ENCODE results near the gene APBA2. TPM values are rescaled to one million over a fixed set of nuclear protein-coding genes. Genes with fewer than 3 reads are reported as not detected.

Gene APBA2
- total RNA-seq, 1 experiment from 2014 or later = not detected

DNA sequence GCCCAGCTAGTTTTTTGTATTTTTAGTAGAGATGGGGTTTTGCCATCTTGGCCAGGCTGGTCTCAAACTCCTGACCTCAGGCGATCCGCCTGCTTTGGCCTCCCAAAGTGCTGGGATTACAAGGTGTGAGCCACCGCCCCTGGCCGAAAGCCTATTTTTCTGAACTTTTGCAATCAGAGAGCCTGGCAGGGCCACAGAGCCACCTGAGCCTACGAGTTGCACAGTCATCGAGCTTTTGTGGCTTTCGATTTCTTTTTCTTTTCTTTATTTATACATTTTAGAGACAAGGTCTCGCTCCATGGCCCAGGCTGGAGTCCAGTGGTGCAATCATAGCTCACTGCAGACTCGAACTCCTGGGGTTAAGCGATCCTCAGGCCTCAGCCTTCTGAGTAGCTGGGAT is 243.4 kb downstream of the APBA2 start:
- H3K4me1 ChIP-seq (ENCODE audit: low read length) = no peaks in the 10 kb centered on the region
- H3K4me3 ChIP-seq (ENCODE audit: low read length) = no peak overlapping the region
- H3K27me3 ChIP-seq (ENCODE audit: low read length) = no peaks in the 10 kb centered on the region
- H2AFZ ChIP-seq (ENCODE audit: low read length) = no peak overlapping the region
- no peaks in the 10 kb centered on the region for H3K79me2 ChIP-seq (ENCODE audit: low read length)
- no peaks in the 10 kb centered on the region for H4K20me1 ChIP-seq (ENCODE audit: insufficient read depth, low read depth, low read length)
- no peak overlapping the region for H3K27ac ChIP-seq (ENCODE audit: low read length)
- H3K4me2 ChIP-seq (ENCODE audit: low read depth, low read length, poor library complexity, severe bottlenecking) = no peak overlapping the region
- DNase-seq = no peak
- H3K9me2 ChIP-seq (replicated peaks; ENCODE audit: insufficient read depth, low read length) = no peaks in the 10 kb centered on the region
- no peak overlapping the region for H3K9ac ChIP-seq (ENCODE audit: low read length)
- H3K9me3 ChIP-seq (ENCODE audit: low read length) = no peaks in the 10 kb centered on the region
- H3K36me3 ChIP-seq (ENCODE audit: insufficient read depth, low read length) = no peaks in the 10 kb centered on the region

DNA sequence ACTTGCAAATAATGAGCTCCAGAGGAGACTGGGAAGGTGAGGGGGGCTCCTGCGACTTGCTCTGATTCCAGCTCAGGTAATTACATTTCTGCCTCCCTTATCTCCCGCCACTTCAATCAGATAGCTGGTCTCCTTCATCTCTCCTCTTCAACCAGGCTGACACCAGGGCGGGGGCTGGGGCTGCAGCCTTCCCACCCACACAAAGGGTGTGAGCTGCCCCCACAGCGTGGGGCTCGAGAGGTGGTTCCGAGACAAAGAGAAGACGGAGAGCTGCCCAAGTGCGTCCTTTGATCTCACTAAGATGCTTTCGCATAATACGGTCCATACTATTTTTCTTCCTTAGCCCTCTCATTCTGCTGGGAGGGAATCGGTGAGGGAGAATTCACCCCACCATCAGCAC is 244.2 kb downstream of the APBA2 start:
- no peak overlapping the region for H3K9ac ChIP-seq (ENCODE audit: low read length)
- no peaks in the 10 kb centered on the region for H3K27me3 ChIP-seq (ENCODE audit: low read length)
- no peaks in the 10 kb centered on the region for H3K9me2 ChIP-seq (replicated peaks; ENCODE audit: insufficient read depth, low read length)
- DNase-seq = no peak
- no peaks in the 10 kb centered on the region for H3K36me3 ChIP-seq (ENCODE audit: insufficient read depth, low read length)
- no peaks in the 10 kb centered on the region for H3K4me1 ChIP-seq (ENCODE audit: low read length)
- H3K27ac ChIP-seq (ENCODE audit: low read length) = no peak overlapping the region
- H3K79me2 ChIP-seq (ENCODE audit: low read length) = no peaks in the 10 kb centered on the region
- no peak overlapping the region for H2AFZ ChIP-seq (ENCODE audit: low read length)
- no peak overlapping the region for H3K4me3 ChIP-seq (ENCODE audit: low read length)
- H3K4me2 ChIP-seq (ENCODE audit: low read depth, low read length, poor library complexity, severe bottlenecking) = no peak overlapping the region
- H4K20me1 ChIP-seq (ENCODE audit: insufficient read depth, low read depth, low read length) = no peaks in the 10 kb centered on the region
- no peaks in the 10 kb centered on the region for H3K9me3 ChIP-seq (ENCODE audit: low read length)

DNA sequence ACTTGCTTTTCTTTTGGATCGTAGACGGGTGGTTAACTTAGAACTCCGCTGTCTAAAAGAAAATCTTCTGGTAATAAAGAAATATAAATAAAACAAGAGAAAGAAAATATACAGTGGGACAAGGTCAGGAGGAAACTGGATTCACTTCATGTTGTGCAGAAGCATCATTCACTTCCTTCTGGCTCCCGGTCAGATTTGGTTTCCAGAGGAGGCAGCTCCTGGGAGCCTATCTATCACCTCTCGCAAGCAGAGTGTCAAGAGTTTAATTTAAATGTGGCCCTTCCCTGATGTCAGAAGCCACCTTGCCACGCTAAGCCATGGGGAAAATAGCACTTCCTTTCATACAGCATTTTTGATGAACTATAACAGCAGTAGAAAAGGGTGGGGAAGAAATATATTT is 244.7 kb downstream of the APBA2 start:
- no peak overlapping the region for H2AFZ ChIP-seq (ENCODE audit: low read length)
- H3K9me2 ChIP-seq (replicated peaks; ENCODE audit: insufficient read depth, low read length) = no peaks in the 10 kb centered on the region
- no peaks in the 10 kb centered on the region for H3K27me3 ChIP-seq (ENCODE audit: low read length)
- no peaks in the 10 kb centered on the region for H3K9me3 ChIP-seq (ENCODE audit: low read length)
- no peak overlapping the region for H3K4me2 ChIP-seq (ENCODE audit: low read depth, low read length, poor library complexity, severe bottlenecking)
- H3K27ac ChIP-seq (ENCODE audit: low read length) = no peak overlapping the region
- H3K79me2 ChIP-seq (ENCODE audit: low read length) = no peaks in the 10 kb centered on the region
- no peaks in the 10 kb centered on the region for H3K4me1 ChIP-seq (ENCODE audit: low read length)
- DNase-seq = no peak
- H4K20me1 ChIP-seq (ENCODE audit: insufficient read depth, low read depth, low read length) = no peaks in the 10 kb centered on the region
- H3K36me3 ChIP-seq (ENCODE audit: insufficient read depth, low read length) = no peaks in the 10 kb centered on the region
- no peak overlapping the region for H3K9ac ChIP-seq (ENCODE audit: low read length)
- no peak overlapping the region for H3K4me3 ChIP-seq (ENCODE audit: low read length)

DNA sequence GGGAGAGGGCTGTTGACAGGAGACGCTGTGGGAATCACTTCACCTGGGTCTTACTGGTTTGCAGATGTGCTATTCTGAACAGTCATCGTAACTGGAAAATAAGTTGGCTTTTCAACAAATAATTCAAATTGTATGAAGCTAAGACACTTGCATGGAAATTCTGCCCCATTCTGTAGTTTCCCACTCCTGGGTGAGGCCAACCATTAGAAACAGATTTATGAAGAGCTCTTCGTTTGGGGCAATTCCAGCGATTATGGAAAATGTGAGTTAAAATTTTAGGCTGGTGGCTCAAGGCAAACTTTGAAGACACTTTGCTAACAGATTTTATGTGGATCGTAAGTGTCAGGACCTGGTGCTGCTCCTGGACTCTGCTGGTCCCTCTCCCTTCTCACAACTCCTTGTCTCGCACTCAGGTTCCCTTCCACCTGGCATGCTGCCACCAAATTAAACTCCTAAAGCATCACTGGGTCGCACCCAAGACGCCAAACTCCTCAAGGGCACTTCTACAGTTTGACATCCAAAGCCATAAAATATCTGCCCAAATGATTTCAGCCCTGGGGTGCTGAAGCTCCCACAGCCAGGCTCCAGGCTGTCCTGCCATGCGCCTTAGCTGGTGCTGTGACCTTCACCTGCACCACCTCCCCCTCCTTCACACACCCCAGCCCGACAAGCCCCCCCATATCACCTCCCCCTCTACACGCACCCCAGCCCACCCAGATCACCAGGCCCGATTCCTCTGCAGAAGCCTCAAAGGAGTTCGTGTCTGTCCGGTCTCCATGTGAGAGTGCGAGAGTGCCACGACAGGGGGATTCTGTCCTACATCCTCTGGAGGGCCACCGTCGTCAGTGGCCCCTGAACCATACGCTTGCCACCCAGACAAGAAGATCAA is 245.4 kb downstream of the APBA2 start:
- Histone ChIP-seq H3K27me3 (ENCODE audit: low read length) (no peaks in the 10 kb centered on the region), H3K4me3 (ENCODE audit: low read length) (no peak overlapping the region), H3K9me2 (replicated peaks; ENCODE audit: insufficient read depth, low read length) (no peaks in the 10 kb centered on the region), H4K20me1 (ENCODE audit: insufficient read depth, low read depth, low read length) (no peaks in the 10 kb centered on the region), H3K79me2 (ENCODE audit: low read length) (no peaks in the 10 kb centered on the region), H3K9ac (ENCODE audit: low read length) (no peak overlapping the region), H3K4me1 (ENCODE audit: low read length) (no peaks in the 10 kb centered on the region), H2AFZ (ENCODE audit: low read length) (no peak overlapping the region), H3K9me3 (ENCODE audit: low read length) (no peaks in the 10 kb centered on the region), H3K27ac (ENCODE audit: low read length) (no peak overlapping the region), H3K36me3 (ENCODE audit: insufficient read depth, low read length) (no peaks in the 10 kb centered on the region), H3K4me2 (ENCODE audit: low read depth, low read length, poor library complexity, severe bottlenecking) (no peak overlapping the region)
- DNase-seq = no peak

DNA sequence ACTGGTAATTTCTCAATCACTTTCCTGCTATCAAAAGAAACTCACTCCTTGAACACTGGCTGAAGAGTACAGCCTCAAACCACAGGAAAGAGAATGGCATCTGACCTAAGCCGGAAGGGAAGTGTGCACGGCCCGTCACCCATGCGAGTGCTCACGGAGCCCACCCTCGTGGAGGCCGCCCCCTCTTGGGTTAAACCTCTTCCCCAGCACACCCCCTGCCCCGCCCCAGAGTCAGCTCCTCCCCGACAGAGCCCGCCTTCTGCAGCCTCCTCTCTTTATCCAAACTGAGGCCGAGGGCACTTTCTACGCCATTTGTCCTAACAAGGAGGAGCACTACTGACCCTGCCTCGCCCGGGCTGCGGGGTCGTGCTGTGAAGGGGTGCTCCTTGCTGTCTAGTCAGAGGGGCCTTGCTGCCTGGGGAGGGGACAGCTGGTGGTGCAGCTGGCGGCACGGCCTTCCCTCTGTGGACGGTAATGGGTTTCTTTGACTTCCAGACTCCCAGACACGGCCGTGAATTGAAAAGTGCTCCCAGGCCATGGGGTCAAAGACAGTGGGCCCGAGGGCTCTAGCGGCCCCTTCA is 246.2 kb downstream of the APBA2 start:
- DNase-seq = no peak
- H3K36me3 ChIP-seq (ENCODE audit: insufficient read depth, low read length) = no peaks in the 10 kb centered on the region
- H3K4me1 ChIP-seq (ENCODE audit: low read length) = no peaks in the 10 kb centered on the region
- H3K27ac ChIP-seq (ENCODE audit: low read length) = no peak overlapping the region
- no peak overlapping the region for H3K4me3 ChIP-seq (ENCODE audit: low read length)
- H4K20me1 ChIP-seq (ENCODE audit: insufficient read depth, low read depth, low read length) = no peaks in the 10 kb centered on the region
- no peak overlapping the region for H2AFZ ChIP-seq (ENCODE audit: low read length)
- H3K9ac ChIP-seq (ENCODE audit: low read length) = no peak overlapping the region
- no peaks in the 10 kb centered on the region for H3K79me2 ChIP-seq (ENCODE audit: low read length)
- no peaks in the 10 kb centered on the region for H3K9me3 ChIP-seq (ENCODE audit: low read length)
- no peaks in the 10 kb centered on the region for H3K27me3 ChIP-seq (ENCODE audit: low read length)
- no peak overlapping the region for H3K4me2 ChIP-seq (ENCODE audit: low read depth, low read length, poor library complexity, severe bottlenecking)
- no peaks in the 10 kb centered on the region for H3K9me2 ChIP-seq (replicated peaks; ENCODE audit: insufficient read depth, low read length)

DNA sequence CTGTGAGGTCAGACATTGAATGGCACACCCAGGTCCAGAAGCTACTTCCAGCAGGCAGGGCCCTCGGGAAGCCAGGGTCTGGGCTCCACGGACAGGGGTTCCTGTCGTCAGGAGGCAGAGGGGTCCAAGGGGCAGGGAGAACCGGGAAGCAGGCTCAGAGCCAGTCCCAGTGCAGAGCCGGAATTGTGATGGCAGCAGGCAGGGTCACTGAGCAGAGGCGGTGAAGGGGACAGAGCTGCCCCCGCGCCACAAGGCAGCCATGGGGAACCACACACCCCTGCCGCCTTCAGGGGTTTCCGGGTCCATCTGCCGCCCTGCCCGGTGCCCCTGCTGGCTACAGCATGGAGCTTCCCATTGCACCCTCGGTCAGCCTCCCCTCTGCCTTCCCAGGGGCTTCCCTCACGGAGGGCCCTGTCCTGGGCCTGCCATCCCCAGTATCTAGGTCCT is 247.0 kb downstream of the APBA2 start:
- Histone ChIP-seq H3K79me2 (ENCODE audit: low read length) (no peaks in the 10 kb centered on the region), H3K27ac (ENCODE audit: low read length) (no peak overlapping the region), H3K9me2 (replicated peaks; ENCODE audit: insufficient read depth, low read length) (no peaks in the 10 kb centered on the region), H3K4me2 (ENCODE audit: low read depth, low read length, poor library complexity, severe bottlenecking) (no peak overlapping the region), H2AFZ (ENCODE audit: low read length) (no peak overlapping the region), H3K9me3 (ENCODE audit: low read length) (no peaks in the 10 kb centered on the region), H3K4me3 (ENCODE audit: low read length) (no peak overlapping the region), H3K36me3 (ENCODE audit: insufficient read depth, low read length) (no peaks in the 10 kb centered on the region), H3K9ac (ENCODE audit: low read length) (no peak overlapping the region), H3K27me3 (ENCODE audit: low read length) (no peaks in the 10 kb centered on the region), H3K4me1 (ENCODE audit: low read length) (no peaks in the 10 kb centered on the region), H4K20me1 (ENCODE audit: insufficient read depth, low read depth, low read length) (no peaks in the 10 kb centered on the region)
- DNase-seq = no peak

DNA sequence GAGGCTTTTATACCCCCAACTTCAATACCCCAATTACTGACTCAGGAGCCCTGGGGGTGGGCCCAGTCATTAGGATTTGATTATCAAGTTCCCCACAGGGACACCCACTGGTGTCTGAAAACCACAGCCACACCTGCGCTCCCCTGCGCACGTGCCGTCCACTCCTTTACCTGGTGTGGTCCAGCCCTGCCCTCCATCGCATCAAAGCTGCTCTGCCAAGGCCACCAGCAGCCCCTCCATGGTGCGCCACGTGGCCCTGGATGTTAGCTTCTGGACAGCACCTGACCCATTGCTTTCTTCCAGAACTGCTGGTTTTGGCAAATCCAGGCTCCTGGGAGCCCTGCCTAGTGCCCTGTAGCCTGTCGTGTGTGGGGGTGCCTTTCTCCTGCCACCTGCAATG is 247.5 kb downstream of the APBA2 start:
- Histone ChIP-seq H3K4me2 (ENCODE audit: low read depth, low read length, poor library complexity, severe bottlenecking) (no peak overlapping the region), H3K9ac (ENCODE audit: low read length) (no peak overlapping the region), H4K20me1 (ENCODE audit: insufficient read depth, low read depth, low read length) (no peaks in the 10 kb centered on the region), H3K27me3 (ENCODE audit: low read length) (no peaks in the 10 kb centered on the region), H2AFZ (ENCODE audit: low read length) (no peak overlapping the region), H3K4me1 (ENCODE audit: low read length) (no peaks in the 10 kb centered on the region), H3K4me3 (ENCODE audit: low read length) (no peak overlapping the region), H3K36me3 (ENCODE audit: insufficient read depth, low read length) (no peaks in the 10 kb centered on the region), H3K79me2 (ENCODE audit: low read length) (no peaks in the 10 kb centered on the region), H3K27ac (ENCODE audit: low read length) (no peak overlapping the region), H3K9me3 (ENCODE audit: low read length) (no peaks in the 10 kb centered on the region), H3K9me2 (replicated peaks; ENCODE audit: insufficient read depth, low read length) (no peaks in the 10 kb centered on the region)
- no peak for DNase-seq

DNA sequence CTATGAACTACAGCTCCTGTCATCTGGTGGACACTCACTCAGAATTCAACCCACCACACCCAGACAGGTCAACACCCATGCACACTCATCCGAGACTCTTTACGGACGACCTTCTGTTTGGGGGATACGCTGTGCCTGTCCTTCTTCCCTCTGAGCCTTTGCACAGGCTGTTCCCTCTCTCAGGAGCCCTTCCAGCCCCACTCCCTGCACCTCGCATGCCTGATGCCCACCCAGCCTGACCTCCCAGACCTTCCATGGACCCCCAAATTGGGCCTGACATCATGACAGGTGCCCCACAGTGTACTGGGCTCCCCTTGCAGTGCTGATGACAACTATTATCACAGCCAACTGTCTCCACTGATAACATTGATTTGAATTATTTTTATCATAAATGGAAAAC is 248.0 kb downstream of the APBA2 start:
- H3K27me3 ChIP-seq (ENCODE audit: low read length) = no peaks in the 10 kb centered on the region
- no peaks in the 10 kb centered on the region for H3K79me2 ChIP-seq (ENCODE audit: low read length)
- H3K9me3 ChIP-seq (ENCODE audit: low read length) = no peaks in the 10 kb centered on the region
- H4K20me1 ChIP-seq (ENCODE audit: insufficient read depth, low read depth, low read length) = no peaks in the 10 kb centered on the region
- H3K9ac ChIP-seq (ENCODE audit: low read length) = no peak overlapping the region
- no peak overlapping the region for H3K27ac ChIP-seq (ENCODE audit: low read length)
- H2AFZ ChIP-seq (ENCODE audit: low read length) = no peak overlapping the region
- H3K9me2 ChIP-seq (replicated peaks; ENCODE audit: insufficient read depth, low read length) = no peaks in the 10 kb centered on the region
- no peaks in the 10 kb centered on the region for H3K4me1 ChIP-seq (ENCODE audit: low read length)
- H3K36me3 ChIP-seq (ENCODE audit: insufficient read depth, low read length) = no peaks in the 10 kb centered on the region
- no peak for DNase-seq
- H3K4me2 ChIP-seq (ENCODE audit: low read depth, low read length, poor library complexity, severe bottlenecking) = no peak overlapping the region
- H3K4me3 ChIP-seq (ENCODE audit: low read length) = no peak overlapping the region
